B cell (primary cell): Measurements from ENCODE around the gene PRDM13. TPM values are rescaled to one million over a fixed set of nuclear protein-coding genes. Genes with fewer than 3 reads are reported as not detected.

Experiments used
- ATAC-seq: fragments of 200-7000 bp; cut with Tn5 transposase; one replicate; pipeline ENCODE4 v1.10.0; 2021; ENCODE audit warnings: low read depth, mild to moderate bottlenecking, moderate number of reproducible peaks, moderate library complexity
- CTCF ChIA-PET: fragments of 350-600 bp; sonication (Branson Sonifier 250); formaldehyde crosslinking; loops from one replicate; lab custom pipeline; 2021; ENCODE audit warnings: antibody characterized with exemption, inconsistent platforms; lab: Charles Lee
- POLR2A ChIA-PET: fragments of 350-600 bp; sonication (Branson Sonifier 250); formaldehyde crosslinking; loops from one replicate; lab custom pipeline; 2021; ENCODE audit warnings: antibody characterized with exemption; lab: Charles Lee
- DNase-seq: peaks from one replicate; pipeline ENCODE4 v3.0.0; 2013
- H2AFZ ChIP-seq: 2 replicates; pipeline ENCODE4 v1.6.1; 2012; ENCODE audit warnings: mild to moderate bottlenecking, low read depth, low read length; ENCODE audit not compliant: insufficient read depth, poor library complexity, severe bottlenecking
- H3K27ac ChIP-seq, 2 donors: 1 replicate in 1 of 2; 2 replicates in 1 of 2; pipeline ENCODE4 v1.5.1; 2012 to 2013; ENCODE audit warnings: low read length in 2 of 2, mild to moderate bottlenecking in 2 of 2, moderate library complexity in 1 of 2
- H3K27me3 ChIP-seq, 4 experiments: fragments of 200-600 bp in 1 of 4; sonication (generic) in 1 of 4; replicated peaks in 1 of 4; 1 replicate in 2 of 4; 2 replicates in 2 of 4; pipeline versions ENCODE4 v1.6.1 to v1.7.0; 2013 to 2016; ENCODE audit warnings: low read length in 3 of 4, mild to moderate bottlenecking in 2 of 4, mixed read lengths in 1 of 4, moderate library complexity in 1 of 4; ENCODE audit not compliant: insufficient read depth in 4 of 4, control insufficient read depth in 3 of 4; ENCODE audit errors: control extremely low read depth in 1 of 4
- H3K36me3 ChIP-seq, 2 experiments: replicated peaks in 1 of 2; 1 replicate in 1 of 2; 2 replicates in 1 of 2; pipeline versions ENCODE4 v1.6.1 to v1.7.1; 2013; ENCODE audit warnings: low read length in 1 of 2; ENCODE audit not compliant: insufficient read depth in 2 of 2, control insufficient read depth in 1 of 2; ENCODE audit errors: control extremely low read depth in 1 of 2, extremely low read depth in 1 of 2
- H3K4me1 ChIP-seq, 2 donors: fragments of 200-600 bp in 1 of 2; sonication (generic) in 1 of 2; 1 replicate in 1 of 2; 2 replicates in 1 of 2; pipeline versions ENCODE4 v1.5.1 to v1.6.1; 2013 to 2017; ENCODE audit warnings: low read length in 2 of 2; ENCODE audit not compliant: control insufficient read depth in 2 of 2, insufficient read depth in 2 of 2
- H3K4me2 ChIP-seq: replicated peaks from 2 replicates; pipeline ENCODE3; 2012; ENCODE audit warnings: mild to moderate bottlenecking, low read depth, low read length; ENCODE audit not compliant: poor library complexity, severe bottlenecking
- H3K4me3 ChIP-seq, 5 experiments: fragments of 200-600 bp in 1 of 5; sonication (generic) in 1 of 5; 1 replicate in 3 of 5; 2 replicates in 2 of 5; pipeline versions ENCODE4 v1.5.1 to v1.7.0; 2011 to 2016; ENCODE audit warnings: low read length in 4 of 5, mild to moderate bottlenecking in 4 of 5, low read depth in 2 of 5, control low read depth in 1 of 5, moderate library complexity in 1 of 5; ENCODE audit not compliant: insufficient read depth in 1 of 5; ENCODE audit errors: control extremely low read depth in 1 of 5, extremely low read depth in 1 of 5
- H3K79me2 ChIP-seq: fragments of 200-600 bp; sonication (generic); one replicate; pipeline ENCODE4 v1.6.0; 2016; ENCODE audit warnings: low read length; ENCODE audit not compliant: control insufficient read depth, insufficient read depth
- H3K9ac ChIP-seq: fragments of 200-600 bp; sonication (generic); 2 replicates; pipeline ENCODE4 v1.6.1; 2017; ENCODE audit warnings: mild to moderate bottlenecking, low read length, moderate library complexity
- H3K9me3 ChIP-seq, 3 donors: one replicate each; pipeline versions ENCODE4 v1.6.1 to v1.7.1; 2013; ENCODE audit warnings: low read length in 2 of 3; ENCODE audit not compliant: control insufficient read depth in 2 of 3, insufficient read depth in 1 of 3; ENCODE audit errors: control extremely low read depth in 1 of 3
- H4K20me1 ChIP-seq: 2 replicates; pipeline ENCODE4 v1.6.0; 2012; ENCODE audit warnings: mild to moderate bottlenecking, low read length; ENCODE audit not compliant: insufficient read depth, control insufficient read depth, poor library complexity, severe bottlenecking
- H3K27ac Mint-ChIP-seq: one replicate; pipeline ENCODE4 v1.8.0; 2021; ENCODE audit warnings: mixed read lengths
- H3K27me3 Mint-ChIP-seq: one replicate; pipeline ENCODE4 v1.8.0; 2021; ENCODE audit warnings: mixed read lengths
- H3K4me1 Mint-ChIP-seq: one replicate; pipeline ENCODE4 v1.8.0; 2021; ENCODE audit warnings: mixed read lengths
- H3K4me3 Mint-ChIP-seq: one replicate; pipeline ENCODE4 v1.8.0; 2021; ENCODE audit warnings: mixed read lengths
- H3K9me3 Mint-ChIP-seq: one replicate; pipeline ENCODE4 v1.8.0; 2022; ENCODE audit warnings: mixed read lengths; ENCODE audit not compliant: insufficient read depth
- EZH2 ChIP-seq: IDR thresholded peaks from 2 replicates; pipeline ENCODE4 v1.6.1; 2012; ENCODE audit warnings: borderline replicate concordance, low read depth, mild to moderate bottlenecking, moderate library complexity, low read length; ENCODE audit not compliant: insufficient read depth, poor library complexity, severe bottlenecking
- WGBS: methylation state at CpG from one replicate; pipeline ENCODE4 v1.1.5; 2013; ENCODE audit warnings: missing lambda C conversion rate; ENCODE audit not compliant: insufficient coverage; 5-methylcytosine and 5-hydroxymethylcytosine counted together
- intact Hi-C: fragments of 100-400 bp; cut with micrococcal nuclease; formaldehyde crosslinking; loops from one replicate; pipeline ENCODE4 v1.10.0; 2022
- polyA plus RNA-seq: library from polyadenylated mRNA; depleted of rRNA; stranded (reverse); fragments of >200 nt; gene quantifications from 2 replicates; pipeline ENCODE4 v1.2.3, GENCODE V29; 2012
- total RNA-seq, 2 donors: library from RNA; stranded (reverse); fragments of 120-200 nt in 1 of 2; gene quantifications; 1 replicate in 1 of 2; 2 replicates in 1 of 2; pipeline versions ENCODE4 v1.2.3 to v1.2.4, GENCODE V29; 2013 to 2022
- TF ChIP-seq, protein P1 (sequence below): fragments of 200-600 bp; IDR thresholded peaks from one replicate; pipeline ENCODE4 v1.8.0; 2022; ENCODE audit warnings: antibody characterized with exemption, mild to moderate bottlenecking

The PRDM13 gene
- total and polyA plus RNA-seq, 2 donors (not counting 1 experiment from before 2014, with no cell fraction given) = not detected

DNA sequence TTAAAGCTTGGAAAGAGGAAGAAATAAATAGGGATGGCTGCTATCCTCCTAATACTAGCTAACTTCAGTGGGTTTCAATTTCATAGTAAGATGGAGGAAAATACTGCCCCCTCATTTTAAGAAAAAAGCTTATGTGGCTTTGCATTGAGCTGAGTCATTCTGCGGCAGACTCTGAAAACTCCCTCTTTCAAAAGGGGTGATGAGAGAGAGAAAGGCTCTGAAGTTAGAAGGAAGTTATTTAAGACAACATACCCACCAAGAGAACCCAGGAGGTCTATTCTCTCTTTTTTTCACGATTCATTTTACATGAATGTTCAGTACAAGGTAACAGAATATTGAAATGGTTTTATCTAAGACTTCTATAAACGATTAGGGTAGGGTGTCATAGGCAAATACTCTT is 4.5 kb downstream of the PRDM13 start:
- ChIA-PET CTCF (interaction anchor here (0.9 to 2.0 kb wide), 4 partner anchors 9 to 770 kb away, joined by 3 to 8 read pairs (median 4); no protein-coding TSS in a partner anchor), POLR2A (no interaction called here)
- peaks cover 21 to 47% of the 10 kb centered on the region in 2 donors for H3K4me1 ChIP-seq
- ATAC-seq (no peak), DNase-seq (peak; percentile 31)
- H3K36me3 ChIP-seq = no peaks in the 10 kb centered on the region
- H3K4me3 ChIP-seq = no peak overlapping the region
- Mint-ChIP-seq H3K27me3 (peaks cover 78% of the 10 kb centered on the region), H3K27ac (no peak overlapping the region), H3K4me1 (peaks cover 11% of the 10 kb centered on the region), H3K4me3 (no peak overlapping the region), H3K9me3 (no peaks in the 10 kb centered on the region)
- no peak overlapping the region for H3K27ac ChIP-seq
- TF ChIP-seq, protein P1, sequence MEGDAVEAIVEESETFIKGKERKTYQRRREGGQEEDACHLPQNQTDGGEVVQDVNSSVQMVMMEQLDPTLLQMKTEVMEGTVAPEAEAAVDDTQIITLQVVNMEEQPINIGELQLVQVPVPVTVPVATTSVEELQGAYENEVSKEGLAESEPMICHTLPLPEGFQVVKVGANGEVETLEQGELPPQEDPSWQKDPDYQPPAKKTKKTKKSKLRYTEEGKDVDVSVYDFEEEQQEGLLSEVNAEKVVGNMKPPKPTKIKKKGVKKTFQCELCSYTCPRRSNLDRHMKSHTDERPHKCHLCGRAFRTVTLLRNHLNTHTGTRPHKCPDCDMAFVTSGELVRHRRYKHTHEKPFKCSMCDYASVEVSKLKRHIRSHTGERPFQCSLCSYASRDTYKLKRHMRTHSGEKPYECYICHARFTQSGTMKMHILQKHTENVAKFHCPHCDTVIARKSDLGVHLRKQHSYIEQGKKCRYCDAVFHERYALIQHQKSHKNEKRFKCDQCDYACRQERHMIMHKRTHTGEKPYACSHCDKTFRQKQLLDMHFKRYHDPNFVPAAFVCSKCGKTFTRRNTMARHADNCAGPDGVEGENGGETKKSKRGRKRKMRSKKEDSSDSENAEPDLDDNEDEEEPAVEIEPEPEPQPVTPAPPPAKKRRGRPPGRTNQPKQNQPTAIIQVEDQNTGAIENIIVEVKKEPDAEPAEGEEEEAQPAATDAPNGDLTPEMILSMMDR = no peak
- TF ChIP-seq EZH2 = no peak
- H3K4me2 ChIP-seq = no peak overlapping the region
- no peak overlapping the region for H3K9ac ChIP-seq
- H2AFZ ChIP-seq = no peak overlapping the region
- intact Hi-C loops = loop anchor here (5.0 kb wide), 3 partner anchors 144 to 846 kb away; no protein-coding TSS in a partner anchor
- peaks cover 0 to 48% (median 0%) of the 10 kb centered on the region in 3 donors for H3K9me3 ChIP-seq
- WGBS = no CpG with 5 or more reads among the region's 3 CpGs
- no peaks in the 10 kb centered on the region for H3K79me2 ChIP-seq
- H3K27me3 ChIP-seq = peaks cover 0 to 85% (median 73%) of the 10 kb centered on the region in 4 experiments
- H4K20me1 ChIP-seq = no peaks in the 10 kb centered on the region
